GM12878 (cell line): ENCODE measurements around the gene PIWIL4. TPM values are rescaled to one million over a fixed set of nuclear protein-coding genes. Genes with fewer than 3 reads are reported as not detected.

Experiments
- ATAC-seq: fragments of 200-7000 bp; cut with Tn5 transposase; 3 replicates; pipeline ENCODE4 v1.9.1; 2020; ENCODE audit warnings: mild to moderate bottlenecking, moderate library complexity
- BruUV-seq: library from RNA; stranded (reverse); fragments of 400-500 nt; replicated peaks from 2 replicates; lab custom pipeline; 2021; lab: Mats Ljungman, UMichigan
- CTCF ChIA-PET: fragments of 300-600 bp; sonication (Branson Sonifier 250); formaldehyde crosslinking; extraction: SDS; loops from one replicate; lab custom pipeline; 2021; ENCODE audit warnings: inconsistent platforms; lab: Yijun Ruan, JAX
- POLR2A ChIA-PET: fragments of 350-600 bp; formaldehyde crosslinking; extraction: SDS; loops from one replicate; lab custom pipeline; 2021; ENCODE audit warnings: inconsistent platforms; lab: Charles Lee
- RAD21 ChIA-PET: fragments of 300-600 bp; sonication (Branson Sonifier 250); formaldehyde crosslinking; loops from one replicate; lab custom pipeline; 2023; ENCODE audit warnings: antibody characterized with exemption; ENCODE audit not compliant: unreplicated experiment; lab: Charles Lee
- SMC1A ChIA-PET: fragments of 300-600 bp; sonication (Branson Sonifier 250); formaldehyde crosslinking; loops from one replicate; lab custom pipeline; 2023; ENCODE audit not compliant: unreplicated experiment, uncharacterized antibody; lab: Charles Lee
- DNase-seq: peaks from one replicate; pipeline ENCODE4 v3.0.0-alpha.2; 2011; ENCODE audit warnings: low read depth, low spot score
- FAIRE-seq: peaks from 3 replicates; lab custom pipeline; 2011; peaks lifted over from hg19 to GRCh38; lab: Jason Lieb, UNC
- H2AFZ ChIP-seq: 2 replicates; pipeline ENCODE4 v1.6.0; 2011; ENCODE audit warnings: low read depth, low read length, control low read depth; ENCODE audit not compliant: control insufficient read depth
- H3K27ac ChIP-seq: 2 replicates; pipeline ENCODE4 v1.5.1; 2011; ENCODE audit warnings: control low read depth; ENCODE audit not compliant: control insufficient read depth, insufficient read depth
- H3K27me3 ChIP-seq, 2 experiments: replicated peaks in 1 of 2; 2 replicates each; pipeline versions ENCODE4 v1.6.0 to v1.6.1; 2011; ENCODE audit warnings: low read length in 1 of 2; ENCODE audit not compliant: control insufficient read depth in 2 of 2, insufficient read depth in 2 of 2
- H3K36me3 ChIP-seq, 2 experiments: 2 replicates each; pipeline ENCODE4 v1.5.1; 2011; ENCODE audit warnings: low read length in 1 of 2; ENCODE audit not compliant: control insufficient read depth in 2 of 2, insufficient read depth in 2 of 2
- H3K4me1 ChIP-seq: 2 replicates; pipeline ENCODE4 v1.6.1; 2011; ENCODE audit warnings: mild to moderate bottlenecking, low read length, moderate library complexity, mixed read lengths; ENCODE audit not compliant: control insufficient read depth, insufficient read depth
- H3K4me2 ChIP-seq: 2 replicates; pipeline ENCODE4 v1.6.0; 2011; ENCODE audit warnings: control low read depth; ENCODE audit not compliant: control insufficient read depth, insufficient read depth
- H3K4me3 ChIP-seq: fragments of 200-600 bp; sonication (generic); 2 replicates; pipeline ENCODE4 v1.5.1; 2016
- H3K79me2 ChIP-seq: 2 replicates; pipeline ENCODE4 v1.6.0; 2011; ENCODE audit warnings: low read length; ENCODE audit not compliant: control insufficient read depth, insufficient read depth
- H3K9ac ChIP-seq: 2 replicates; pipeline ENCODE4 v1.8.0; 2011; ENCODE audit warnings: low read length, control low read depth, mixed read lengths; ENCODE audit not compliant: control insufficient read depth, insufficient read depth
- H3K9me3 ChIP-seq: replicated peaks from 3 replicates; pipeline ENCODE4 v1.5.1; 2011; ENCODE audit warnings: mild to moderate bottlenecking, low read length; ENCODE audit not compliant: control insufficient read depth, insufficient read depth
- H4K20me1 ChIP-seq: 2 replicates; pipeline ENCODE4 v1.6.0; 2011; ENCODE audit not compliant: control insufficient read depth, insufficient read depth
- ASH2L ChIP-seq: fragments of 300-600, 200-600 bp; sonication (generic); IDR thresholded peaks from 2 replicates; pipeline ENCODE4 v1.6.1; 2017; ENCODE audit warnings: low read depth, mild to moderate bottlenecking, borderline replicate concordance
- BCL11A ChIP-seq: IDR thresholded peaks from 2 replicates; pipeline ENCODE4 v1.6.1; 2011; ENCODE audit warnings: low read depth, low read length
- HDGF ChIP-seq: fragments of 450-650 bp; IDR thresholded peaks from 2 replicates; pipeline ENCODE4 v1.6.1; 2016; ENCODE audit warnings: antibody characterized with exemption
- IKZF2 ChIP-seq, 2 experiments: fragments of 450-650 bp; IDR thresholded peaks; 2 replicates each; pipeline ENCODE4 v1.6.1; 2017; ENCODE audit warnings: mild to moderate bottlenecking in 2 of 2, moderate library complexity in 2 of 2
- JUNB ChIP-seq: IDR thresholded peaks from 2 replicates; pipeline ENCODE4 v1.6.1; 2016; ENCODE audit warnings: antibody characterized with exemption, mild to moderate bottlenecking
- MAX ChIP-seq: IDR thresholded peaks from 2 replicates; pipeline ENCODE4 v1.6.1; 2012; ENCODE audit warnings: low read depth, low read length, improper control_type of control experiment
- MXI1 ChIP-seq: fragments of 150-350 bp; IDR thresholded peaks from 2 replicates; pipeline ENCODE4 v1.6.1; 2011; ENCODE audit warnings: low read depth, mild to moderate bottlenecking, inconsistent platforms, low read length, improper control_type of control experiment
- NFYA ChIP-seq: IDR thresholded peaks from 2 replicates; pipeline ENCODE4 v1.6.1; 2011; ENCODE audit warnings: low read depth, mild to moderate bottlenecking, low read length, improper control_type of control experiment, borderline replicate concordance
- POLR2AphosphoS2 ChIP-seq: IDR thresholded peaks from 2 replicates; pipeline ENCODE4 v1.6.1; 2011; ENCODE audit warnings: low read depth, mild to moderate bottlenecking, low read length, improper control_type of control experiment, moderate library complexity
- RAD51 ChIP-seq: fragments of 450-650 bp; IDR thresholded peaks from 2 replicates; pipeline ENCODE4 v1.6.1; 2016; ENCODE audit warnings: moderate library complexity, mild to moderate bottlenecking, inconsistent platforms
- SKIL ChIP-seq: fragments of 450-650 bp; IDR thresholded peaks from 2 replicates; pipeline ENCODE4 v1.6.1; 2017; ENCODE audit warnings: mild to moderate bottlenecking, low read depth, inconsistent platforms; ENCODE audit not compliant: poor library complexity, severe bottlenecking
- ZBTB40 ChIP-seq: fragments of 450-650 bp; IDR thresholded peaks from 2 replicates; pipeline ENCODE4 v1.6.1; 2016; ENCODE audit warnings: mild to moderate bottlenecking, moderate library complexity, borderline replicate concordance
- WGBS: methylation state at CpG from one replicate; pipeline ENCODE4 v1.1.6; 2016; ENCODE audit warnings: low lambda C conversion rate; ENCODE audit not compliant: insufficient replicate concordance, insufficient coverage; ENCODE audit errors: missing lambda C conversion rate; 5-methylcytosine and 5-hydroxymethylcytosine counted together
- in situ Hi-C: fragments of 300-500 bp; cut with MboI; formaldehyde crosslinking; loops from 9 replicates; pipeline ENCODE4 v1.14.3; 2018; ENCODE audit warnings: mixed read lengths
- intact Hi-C: fragments of 100-400 bp; cut with micrococcal nuclease; formaldehyde crosslinking; loops from one replicate; pipeline ENCODE4 v1.14.2; 2022; ENCODE audit not compliant: unreplicated experiment
- polyA plus RNA-seq, 11 experiments: library from polyadenylated mRNA; depleted of rRNA in 4 of 11; unstranded in 6 of 11; stranded (reverse) in 5 of 11; fragments of >200 nt; fragmentation: Nextera tagmentation in 4 of 11; fragmentation: Illumina TruSeq in 1 of 11; extraction: Ambion mirVana in 4 of 11; extraction: Trizol in 1 of 11; gene quantifications; 1 replicate in 1 of 11; 2 replicates in 10 of 11; pipeline versions ENCODE4 v1.2.1 to v1.2.3, GENCODE V29; 2011 to 2016; ENCODE audit warnings: inconsistent platforms in 2 of 11, missing spikeins in 2 of 11, low read depth in 1 of 11
- total RNA-seq, 4 experiments: library from RNA; depleted of rRNA in 3 of 4; stranded (reverse); fragments of >200 nt in 3 of 4; fragmentation: Illumina TruSeq in 1 of 4; extraction: Trizol in 1 of 4; gene quantifications; 2 replicates each; pipeline versions ENCODE4 v1.2.1 to v1.2.3, GENCODE V29; 2013 to 2021

The PIWIL4 gene
- total and polyA plus RNA-seq, 10 of the 15 experiments (the other 5 are each of a cell fraction or from before 2014, with no cell fraction given), result 0.23 to 13.3 (median 0.47) TPM

- ChIA-PET POLR2A (interaction anchor here (0.5 to 3.2 kb wide), 14 partner anchors 15 to 1083 kb away, joined by 3 to 24 read pairs (median 4); partner anchors contain the start of gene FUT4), RAD21 (interaction anchor here (0.8 to 4.8 kb wide), 25 partner anchors 10 to 150 kb away, joined by 3 to 121 read pairs (median 6); partner anchors contain the start of genes ANKRD49, C11orf97, FUT4 and MRE11), SMC1A (interaction anchor here (0.8 to 5.9 kb wide), 35 partner anchors 7 to 500 kb away, joined by 3 to 216 read pairs (median 6); partner anchors contain the start of genes ANKRD49, C11orf97, FUT4 and MRE11), CTCF (interaction anchor here (0.7 to 8.7 kb wide), 48 partner anchors 8 to 1511 kb away, joined by 3 to 337 read pairs (median 5); partner anchors contain the start of genes ANKRD49, C11orf97, FUT4 and MRE11)
- H3K9ac ChIP-seq, result no peak overlapping the region
- DNase-seq (peak; percentile 75), FAIRE-seq (peak; percentile 89), ATAC-seq (peak; percentile 94)
- peak overlapping the region; percentile 70 for H3K4me2 ChIP-seq
- in situ Hi-C loops (loop anchor here (10.0 kb wide), 1 partner anchor 278 kb away; no protein-coding TSS in a partner anchor), intact Hi-C loops (loop anchor here (1.0 to 10.0 kb wide), 7 partner anchors 19 to 1112 kb away; partner anchors contain the start of gene FUT4)
- no peaks in the 10 kb centered on the region for H3K27me3 ChIP-seq
- WGBS, result 9% methylated on average over 8 of the region's 8 CpGs
- H2AFZ ChIP-seq, result peak overlapping the region; percentile 37; the same call in 1 of the 2 replicates
- H3K4me1 ChIP-seq, result peaks cover 7% of the 10 kb centered on the region; the same call in 1 of the 2 replicates
- H3K79me2 ChIP-seq, result no peaks in the 10 kb centered on the region
- H3K36me3 ChIP-seq, result no peaks in the 10 kb centered on the region
- TSS peak; percentile 75 for BruUV-seq
- no peaks in the 10 kb centered on the region for H4K20me1 ChIP-seq
- H3K27ac ChIP-seq, result peak overlapping the region; percentile 44; the same call in 1 of the 2 replicates
- H3K9me3 ChIP-seq, result no peaks in the 10 kb centered on the region; the same call in 2 of the 3 replicates
- no peak overlapping the region for H3K4me3 ChIP-seq
- TF ChIP-seq HDGF, result no peak
- TF ChIP-seq POLR2AphosphoS2, result no peak
- no peak for TF ChIP-seq NFYA
- TF ChIP-seq BCL11A, result peak; percentile 80
- TF ChIP-seq RAD51, result peak; percentile 61; the same call in 1 of the 2 replicates
- peak; percentile 80; the same call in 1 of the 2 replicates for TF ChIP-seq MXI1
- peak; percentile 65 for TF ChIP-seq JUNB
- TF ChIP-seq ASH2L, result no peak
- TF ChIP-seq MAX, result no peak
- TF ChIP-seq ZBTB40, result peak; percentile 42; the same call in 1 of the 2 replicates
- peak; percentile 89 to 92 for TF ChIP-seq IKZF2 (IDR thresholded peaks at IDR 0.05)
- TF ChIP-seq SKIL, result peak; percentile 80
These were observed 35.5 kb downstream of the PIWIL4 start for GRCh38 chr11:94602430-94603372.
